ENCODE results near the gene PRIMA1. TPM values are rescaled to one million over a fixed set of nuclear protein-coding genes. Genes with fewer than 3 reads are reported as not detected.

PRIMA1 gene
- total RNA-seq, 1 experiment from 2014 or later: 4.9 TPM

GRCh38 chr14:93787465-93788292, 606 bp downstream of the PRIMA1 start (continued):
- TF ChIP-seq HMGXB4 (CRISPR knock-in tag; IDR thresholded peaks at IDR 0.05): 0 out of 2 replicates have a peak, but pooled peaks have one; percentile 5
- TF ChIP-seq, protein P1, sequence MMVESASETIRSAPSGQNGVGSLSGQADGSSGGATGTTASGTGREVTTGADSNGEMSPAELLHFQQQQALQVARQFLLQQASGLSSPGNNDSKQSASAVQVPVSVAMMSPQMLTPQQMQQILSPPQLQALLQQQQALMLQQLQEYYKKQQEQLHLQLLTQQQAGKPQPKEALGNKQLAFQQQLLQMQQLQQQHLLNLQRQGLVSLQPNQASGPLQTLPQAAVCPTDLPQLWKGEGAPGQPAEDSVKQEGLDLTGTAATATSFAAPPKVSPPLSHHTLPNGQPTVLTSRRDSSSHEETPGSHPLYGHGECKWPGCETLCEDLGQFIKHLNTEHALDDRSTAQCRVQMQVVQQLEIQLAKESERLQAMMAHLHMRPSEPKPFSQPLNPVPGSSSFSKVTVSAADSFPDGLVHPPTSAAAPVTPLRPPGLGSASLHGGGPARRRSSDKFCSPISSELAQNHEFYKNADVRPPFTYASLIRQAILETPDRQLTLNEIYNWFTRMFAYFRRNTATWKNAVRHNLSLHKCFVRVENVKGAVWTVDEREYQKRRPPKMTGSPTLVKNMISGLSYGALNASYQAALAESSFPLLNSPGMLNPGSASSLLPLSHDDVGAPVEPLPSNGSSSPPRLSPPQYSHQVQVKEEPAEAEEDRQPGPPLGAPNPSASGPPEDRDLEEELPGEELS (CRISPR knock-in tag; IDR thresholded peaks at IDR 0.05): no peak
- peak; percentile 61; the same call in 1 of the 2 replicates for TF ChIP-seq ZNF138 (CRISPR knock-in tag; conservative IDR thresholded peaks at IDR 0.05)

DNA sequence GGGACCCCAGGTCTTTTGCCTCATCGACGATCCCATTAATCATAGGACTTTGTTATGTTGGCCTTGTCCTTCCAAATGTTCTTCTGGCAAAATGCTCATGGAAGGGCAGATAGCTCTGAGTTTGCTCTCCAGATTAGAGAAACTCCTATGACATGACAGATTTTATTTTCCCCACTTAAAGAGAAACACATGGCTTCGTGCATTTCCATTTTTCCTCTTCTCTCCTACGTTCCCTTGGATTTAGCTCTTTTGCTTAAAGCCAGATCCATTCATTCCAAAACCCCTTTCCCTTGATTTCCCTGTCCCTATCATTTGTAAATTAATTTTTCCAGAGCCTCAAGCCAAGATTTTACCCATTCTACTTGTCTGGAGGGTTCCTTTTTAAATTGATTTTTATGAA, 2.9 kb downstream of the PRIMA1 start:
- Mint-ChIP-seq H3K27me3 (ENCODE audit: low read depth) (peaks cover 41% of the 10 kb centered on the region), H3K4me3 (no peak overlapping the region), H3K36me3 (no peaks in the 10 kb centered on the region), H3K27ac (no peak overlapping the region), H3K9me3 (no peaks in the 10 kb centered on the region), H3K4me1 (peaks cover 16% of the 10 kb centered on the region)
- ATAC-seq: no peak
- ChIA-PET POLR2A (no interaction called here), CTCF (interaction anchor here (0.9 to 6.0 kb wide), 2 partner anchors 117 to 130 kb away, joined by 3 to 37 read pairs; no protein-coding TSS in a partner anchor)
- no peak for DNase-seq (ENCODE audit: low spot score)
- TF ChIP-seq SMAD3 (CRISPR knock-in tag; IDR thresholded peaks at IDR 0.05; ENCODE audit: borderline replicate concordance) (no peak), NFYB (CRISPR knock-in tag; conservative IDR thresholded peaks at IDR 0.05; ENCODE audit: low read depth) (no peak), ETV6 (CRISPR knock-in tag; IDR thresholded peaks at IDR 0.05) (no peak), ZNF138 (CRISPR knock-in tag; conservative IDR thresholded peaks at IDR 0.05) (no peak), TEAD4 (CRISPR knock-in tag; IDR thresholded peaks at IDR 0.05) (no peak), FOXP1 (CRISPR knock-in tag; IDR thresholded peaks at IDR 0.05; ENCODE audit: borderline replicate concordance) (no peak), HMGXB4 (CRISPR knock-in tag; IDR thresholded peaks at IDR 0.05) (no peak), ZSCAN18 (CRISPR knock-in tag; IDR thresholded peaks at IDR 0.05) (no peak), ZNF416 (CRISPR knock-in tag; IDR thresholded peaks at IDR 0.05) (no peak), EMX1 (CRISPR knock-in tag; IDR thresholded peaks at IDR 0.05) (no peak)
- TF ChIP-seq, protein P2, sequence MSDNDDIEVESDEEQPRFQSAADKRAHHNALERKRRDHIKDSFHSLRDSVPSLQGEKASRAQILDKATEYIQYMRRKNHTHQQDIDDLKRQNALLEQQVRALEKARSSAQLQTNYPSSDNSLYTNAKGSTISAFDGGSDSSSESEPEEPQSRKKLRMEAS (CRISPR knock-in tag; IDR thresholded peaks at IDR 0.05): no peak
- TF ChIP-seq, protein P3, sequence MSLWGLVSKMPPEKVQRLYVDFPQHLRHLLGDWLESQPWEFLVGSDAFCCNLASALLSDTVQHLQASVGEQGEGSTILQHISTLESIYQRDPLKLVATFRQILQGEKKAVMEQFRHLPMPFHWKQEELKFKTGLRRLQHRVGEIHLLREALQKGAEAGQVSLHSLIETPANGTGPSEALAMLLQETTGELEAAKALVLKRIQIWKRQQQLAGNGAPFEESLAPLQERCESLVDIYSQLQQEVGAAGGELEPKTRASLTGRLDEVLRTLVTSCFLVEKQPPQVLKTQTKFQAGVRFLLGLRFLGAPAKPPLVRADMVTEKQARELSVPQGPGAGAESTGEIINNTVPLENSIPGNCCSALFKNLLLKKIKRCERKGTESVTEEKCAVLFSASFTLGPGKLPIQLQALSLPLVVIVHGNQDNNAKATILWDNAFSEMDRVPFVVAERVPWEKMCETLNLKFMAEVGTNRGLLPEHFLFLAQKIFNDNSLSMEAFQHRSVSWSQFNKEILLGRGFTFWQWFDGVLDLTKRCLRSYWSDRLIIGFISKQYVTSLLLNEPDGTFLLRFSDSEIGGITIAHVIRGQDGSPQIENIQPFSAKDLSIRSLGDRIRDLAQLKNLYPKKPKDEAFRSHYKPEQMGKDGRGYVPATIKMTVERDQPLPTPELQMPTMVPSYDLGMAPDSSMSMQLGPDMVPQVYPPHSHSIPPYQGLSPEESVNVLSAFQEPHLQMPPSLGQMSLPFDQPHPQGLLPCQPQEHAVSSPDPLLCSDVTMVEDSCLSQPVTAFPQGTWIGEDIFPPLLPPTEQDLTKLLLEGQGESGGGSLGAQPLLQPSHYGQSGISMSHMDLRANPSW (CRISPR knock-in tag; conservative IDR thresholded peaks at IDR 0.05; ENCODE audit: low read depth): no peak
- TF ChIP-seq, protein P1 (CRISPR knock-in tag; IDR thresholded peaks at IDR 0.05): no peak
- TF ChIP-seq, protein P4, sequence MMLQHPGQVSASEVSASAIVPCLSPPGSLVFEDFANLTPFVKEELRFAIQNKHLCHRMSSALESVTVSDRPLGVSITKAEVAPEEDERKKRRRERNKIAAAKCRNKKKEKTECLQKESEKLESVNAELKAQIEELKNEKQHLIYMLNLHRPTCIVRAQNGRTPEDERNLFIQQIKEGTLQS (CRISPR knock-in tag; conservative IDR thresholded peaks at IDR 0.05): no peak
- TF ChIP-seq, protein P5, sequence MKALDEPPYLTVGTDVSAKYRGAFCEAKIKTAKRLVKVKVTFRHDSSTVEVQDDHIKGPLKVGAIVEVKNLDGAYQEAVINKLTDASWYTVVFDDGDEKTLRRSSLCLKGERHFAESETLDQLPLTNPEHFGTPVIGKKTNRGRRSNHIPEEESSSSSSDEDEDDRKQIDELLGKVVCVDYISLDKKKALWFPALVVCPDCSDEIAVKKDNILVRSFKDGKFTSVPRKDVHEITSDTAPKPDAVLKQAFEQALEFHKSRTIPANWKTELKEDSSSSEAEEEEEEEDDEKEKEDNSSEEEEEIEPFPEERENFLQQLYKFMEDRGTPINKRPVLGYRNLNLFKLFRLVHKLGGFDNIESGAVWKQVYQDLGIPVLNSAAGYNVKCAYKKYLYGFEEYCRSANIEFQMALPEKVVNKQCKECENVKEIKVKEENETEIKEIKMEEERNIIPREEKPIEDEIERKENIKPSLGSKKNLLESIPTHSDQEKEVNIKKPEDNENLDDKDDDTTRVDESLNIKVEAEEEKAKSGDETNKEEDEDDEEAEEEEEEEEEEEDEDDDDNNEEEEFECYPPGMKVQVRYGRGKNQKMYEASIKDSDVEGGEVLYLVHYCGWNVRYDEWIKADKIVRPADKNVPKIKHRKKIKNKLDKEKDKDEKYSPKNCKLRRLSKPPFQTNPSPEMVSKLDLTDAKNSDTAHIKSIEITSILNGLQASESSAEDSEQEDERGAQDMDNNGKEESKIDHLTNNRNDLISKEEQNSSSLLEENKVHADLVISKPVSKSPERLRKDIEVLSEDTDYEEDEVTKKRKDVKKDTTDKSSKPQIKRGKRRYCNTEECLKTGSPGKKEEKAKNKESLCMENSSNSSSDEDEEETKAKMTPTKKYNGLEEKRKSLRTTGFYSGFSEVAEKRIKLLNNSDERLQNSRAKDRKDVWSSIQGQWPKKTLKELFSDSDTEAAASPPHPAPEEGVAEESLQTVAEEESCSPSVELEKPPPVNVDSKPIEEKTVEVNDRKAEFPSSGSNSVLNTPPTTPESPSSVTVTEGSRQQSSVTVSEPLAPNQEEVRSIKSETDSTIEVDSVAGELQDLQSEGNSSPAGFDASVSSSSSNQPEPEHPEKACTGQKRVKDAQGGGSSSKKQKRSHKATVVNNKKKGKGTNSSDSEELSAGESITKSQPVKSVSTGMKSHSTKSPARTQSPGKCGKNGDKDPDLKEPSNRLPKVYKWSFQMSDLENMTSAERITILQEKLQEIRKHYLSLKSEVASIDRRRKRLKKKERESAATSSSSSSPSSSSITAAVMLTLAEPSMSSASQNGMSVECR (CRISPR knock-in tag; IDR thresholded peaks at IDR 0.05; ENCODE audit: borderline replicate concordance): no peak
